ENCODE results near the gene PA2G4. TPM values are rescaled to one million over a fixed set of nuclear protein-coding genes. Genes with fewer than 3 reads are reported as not detected.

The PA2G4 gene
- total and polyA plus RNA-seq, 12 donors, result 64.3 to 148 (median 74.4) TPM

DNA sequence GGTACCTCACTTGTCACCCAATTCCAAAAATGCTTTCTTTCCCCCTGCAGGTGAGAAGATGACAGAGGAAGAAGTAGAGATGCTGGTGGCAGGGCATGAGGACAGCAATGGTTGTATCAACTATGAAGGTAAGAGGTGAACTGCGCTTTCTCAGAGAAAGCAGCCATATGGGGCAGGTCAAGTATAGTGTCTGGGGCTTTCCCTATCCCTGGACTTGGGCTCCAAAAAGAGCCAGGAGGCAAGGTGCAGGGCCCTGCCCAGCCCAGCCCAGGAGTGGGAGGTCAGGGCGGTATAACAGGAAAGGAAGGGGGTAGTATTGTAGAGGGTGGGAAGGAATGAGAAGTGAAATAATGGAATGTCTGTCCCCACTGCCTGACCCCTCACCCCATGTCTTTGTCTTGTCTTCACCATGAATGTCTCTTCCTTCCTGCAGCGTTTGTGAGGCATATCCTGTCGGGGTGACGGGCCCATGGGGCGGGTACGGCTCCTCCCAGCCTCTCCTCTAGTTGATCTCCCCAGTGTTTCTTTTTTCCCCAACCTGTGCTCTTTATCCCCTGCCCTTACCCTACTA, 55.9 kb downstream of the PA2G4 start:
- no peaks in the 10 kb centered on the region for H3K9me3 ChIP-seq
- 16 to 20% methylated on average over 7 of the region's 7 CpGs for WGBS, 2 donors
- DNase-seq, result no peak
- no peaks in the 10 kb centered on the region for H3K27me3 ChIP-seq
- TF ChIP-seq, protein P1, sequence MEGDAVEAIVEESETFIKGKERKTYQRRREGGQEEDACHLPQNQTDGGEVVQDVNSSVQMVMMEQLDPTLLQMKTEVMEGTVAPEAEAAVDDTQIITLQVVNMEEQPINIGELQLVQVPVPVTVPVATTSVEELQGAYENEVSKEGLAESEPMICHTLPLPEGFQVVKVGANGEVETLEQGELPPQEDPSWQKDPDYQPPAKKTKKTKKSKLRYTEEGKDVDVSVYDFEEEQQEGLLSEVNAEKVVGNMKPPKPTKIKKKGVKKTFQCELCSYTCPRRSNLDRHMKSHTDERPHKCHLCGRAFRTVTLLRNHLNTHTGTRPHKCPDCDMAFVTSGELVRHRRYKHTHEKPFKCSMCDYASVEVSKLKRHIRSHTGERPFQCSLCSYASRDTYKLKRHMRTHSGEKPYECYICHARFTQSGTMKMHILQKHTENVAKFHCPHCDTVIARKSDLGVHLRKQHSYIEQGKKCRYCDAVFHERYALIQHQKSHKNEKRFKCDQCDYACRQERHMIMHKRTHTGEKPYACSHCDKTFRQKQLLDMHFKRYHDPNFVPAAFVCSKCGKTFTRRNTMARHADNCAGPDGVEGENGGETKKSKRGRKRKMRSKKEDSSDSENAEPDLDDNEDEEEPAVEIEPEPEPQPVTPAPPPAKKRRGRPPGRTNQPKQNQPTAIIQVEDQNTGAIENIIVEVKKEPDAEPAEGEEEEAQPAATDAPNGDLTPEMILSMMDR (IDR thresholded peaks at IDR 0.05), result no peak
- H3K27ac ChIP-seq, result peak overlapping the region; percentile 93 to 99 (median 98)
- intact Hi-C loops (cut with DNase I), result loop anchor here in 2 of 10 donors (2.0 kb wide), 2 partner anchors 29 to 41 kb away; partner anchors contain the start of genes SMARCC2 (in 2 of the 2) and ZC3H10 (in 1 of the 2)
- no peak for ATAC-seq
- H3K4me3 ChIP-seq, result peak overlapping the region; percentile 73 to 98 (median 91)
- H3K36me3 ChIP-seq, result peaks cover 8 to 65% (median 55%) of the 10 kb centered on the region in 9 donors
- peaks cover 20 to 56% (median 40%) of the 10 kb centered on the region in 9 donors for H3K4me1 ChIP-seq

DNA sequence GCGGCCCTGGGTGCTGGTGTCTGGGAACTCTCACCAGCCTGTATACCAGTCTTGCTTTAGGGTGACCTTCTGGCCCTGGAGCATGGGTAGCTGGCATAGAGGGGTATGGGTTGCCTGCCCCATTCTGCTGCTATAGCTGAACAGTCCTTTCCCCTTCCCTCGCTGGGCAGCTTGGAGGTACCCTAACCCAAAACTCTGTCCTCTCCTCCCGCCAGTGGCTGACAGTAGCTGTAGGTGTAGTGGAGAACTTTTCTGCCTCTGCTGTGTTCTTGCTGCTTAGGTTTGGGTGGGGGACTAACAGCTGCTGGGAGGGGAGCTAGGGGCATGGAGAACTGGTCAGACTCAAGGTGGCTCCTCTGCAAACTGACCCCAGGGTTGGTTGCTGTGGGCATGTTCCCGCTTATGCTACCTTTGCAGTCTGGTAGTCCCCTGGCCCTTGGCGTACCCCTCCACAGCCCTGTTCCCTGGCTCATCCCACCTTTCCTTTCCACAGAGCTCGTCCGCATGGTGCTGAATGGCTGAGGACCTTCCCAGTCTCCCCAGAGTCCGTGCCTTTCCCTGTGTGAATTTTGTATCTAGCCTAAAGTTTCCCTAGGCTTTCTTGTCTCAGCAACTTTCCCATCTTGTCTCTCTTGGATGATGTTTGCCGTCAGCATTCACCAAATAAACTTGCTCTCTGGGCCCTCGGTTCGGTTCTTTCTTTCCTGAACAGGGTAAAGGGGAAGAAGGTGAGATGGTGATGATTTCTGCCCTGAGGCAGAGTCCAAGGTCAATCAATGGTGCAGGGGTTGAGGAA, 56.7 kb downstream of the PA2G4 start:
- no peaks in the 10 kb centered on the region for H3K9me3 ChIP-seq
- H3K27ac ChIP-seq, result peak overlapping the region in 9 of 10 donors; percentile 93 to 99 (median 97)
- 38 to 48% methylated on average over 11 of the region's 11 CpGs for WGBS, 2 donors
- H3K36me3 ChIP-seq, result peaks cover 8 to 70% (median 63%) of the 10 kb centered on the region in 9 donors
- H3K4me3 ChIP-seq, result peak overlapping the region; percentile 73 to 98 (median 91)
- H3K4me1 ChIP-seq, result peaks cover 20 to 64% (median 40%) of the 10 kb centered on the region in 9 donors
- no peaks in the 10 kb centered on the region for H3K27me3 ChIP-seq
- TF ChIP-seq, protein P1 (IDR thresholded peaks at IDR 0.05), result no peak
- DNase-seq, result no peak
- intact Hi-C loops (cut with DNase I), result loop anchor here in 2 of 10 donors (2.0 kb wide), 2 partner anchors 28 to 42 kb away; partner anchors contain the start of genes SMARCC2 (in 2 of the 2) and ZC3H10 (in 1 of the 2)
- no peak for ATAC-seq

- TF ChIP-seq, protein P1 (IDR thresholded peaks at IDR 0.05), result no peak
- no peak for DNase-seq
- peaks cover 20 to 59% (median 39%) of the 10 kb centered on the region in 9 donors for H3K4me1 ChIP-seq
- peak overlapping the region in 5 of 10 donors; percentile 73 to 95 (median 83) for H3K4me3 ChIP-seq
- H3K9me3 ChIP-seq, result no peaks in the 10 kb centered on the region
- H3K27ac ChIP-seq, result peak overlapping the region in 7 of 10 donors; percentile 93 to 99 (median 97)
- intact Hi-C loops (cut with DNase I), result loop anchor here in 2 of 10 donors (2.0 kb wide), 2 partner anchors 27 to 43 kb away; partner anchors contain the start of genes SMARCC2 (in 2 of the 2) and ZC3H10 (in 1 of the 2)
- peaks cover 8 to 77% (median 71%) of the 10 kb centered on the region in 9 donors for H3K36me3 ChIP-seq
- no peak for ATAC-seq
- 59 to 70% methylated on average over 10 of the region's 10 CpGs for WGBS, 2 donors
- no peaks in the 10 kb centered on the region for H3K27me3 ChIP-seq
Observed at GRCh38 chr12:56161690-56162351, 57.5 kb downstream of the PA2G4 start.

All from heart right ventricle (tissue), 16 donors.